GM18519 (cell line): ENCODE data around the gene CDPF1.

Source experiments
- ATAC-seq: cut with Tn5 transposase; IDR thresholded peaks from one replicate; pipeline ENCODE4 v1.9.1; 2021; ENCODE audit warnings: mild to moderate bottlenecking, moderate library complexity; ENCODE audit not compliant: unreplicated experiment, low FRiP score

Gene CDPF1

DNA sequence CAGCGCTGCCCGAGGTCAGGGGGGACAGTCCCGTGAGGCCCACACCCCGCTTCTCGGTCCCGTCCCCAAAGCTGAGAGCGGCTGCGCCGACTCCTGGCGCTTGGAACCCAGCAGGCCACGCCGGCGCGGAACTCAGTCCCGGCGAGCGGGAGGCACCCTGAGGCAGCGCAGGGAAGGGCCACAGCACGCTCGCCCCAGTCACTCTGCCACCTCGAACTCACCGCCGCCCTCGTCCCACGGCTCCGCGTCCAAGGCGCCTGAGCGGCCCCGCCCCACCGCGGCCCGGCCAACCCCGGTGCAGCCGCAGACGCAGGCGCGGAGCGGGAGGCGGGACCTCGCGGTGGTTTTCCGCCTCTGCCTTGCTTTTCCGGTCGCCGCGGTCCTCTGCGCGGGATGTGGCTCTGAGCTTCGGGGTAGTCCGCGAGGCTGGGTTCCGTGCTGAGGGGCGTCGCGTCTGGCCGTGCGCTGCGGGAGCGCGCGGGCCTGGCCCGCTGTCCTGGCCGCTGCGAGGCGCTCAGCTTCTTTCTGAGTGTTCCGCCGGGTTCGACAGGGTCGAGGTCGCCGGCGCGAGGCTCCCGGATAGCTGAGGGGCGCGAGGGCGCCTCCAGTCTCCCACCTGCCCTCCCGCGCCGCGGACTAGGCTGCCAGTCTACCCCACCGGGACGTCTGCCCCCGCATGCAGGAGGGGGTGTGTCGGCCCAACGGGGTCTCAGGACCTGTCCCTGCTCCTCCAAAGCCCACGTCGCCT lies at the start of gene CDPF1:
CDPF1 (minus strand) TSS at position 259 of the 748 bp plus-strand sequence. CDS start 2,009 bp downstream, outside the sequence.
- ATAC-seq, result peak; percentile 48

GRCh38 chr22:46299101-46299500 lies 49.0 kb upstream of the CDPF1 start:
- no peak for ATAC-seq

DNA sequence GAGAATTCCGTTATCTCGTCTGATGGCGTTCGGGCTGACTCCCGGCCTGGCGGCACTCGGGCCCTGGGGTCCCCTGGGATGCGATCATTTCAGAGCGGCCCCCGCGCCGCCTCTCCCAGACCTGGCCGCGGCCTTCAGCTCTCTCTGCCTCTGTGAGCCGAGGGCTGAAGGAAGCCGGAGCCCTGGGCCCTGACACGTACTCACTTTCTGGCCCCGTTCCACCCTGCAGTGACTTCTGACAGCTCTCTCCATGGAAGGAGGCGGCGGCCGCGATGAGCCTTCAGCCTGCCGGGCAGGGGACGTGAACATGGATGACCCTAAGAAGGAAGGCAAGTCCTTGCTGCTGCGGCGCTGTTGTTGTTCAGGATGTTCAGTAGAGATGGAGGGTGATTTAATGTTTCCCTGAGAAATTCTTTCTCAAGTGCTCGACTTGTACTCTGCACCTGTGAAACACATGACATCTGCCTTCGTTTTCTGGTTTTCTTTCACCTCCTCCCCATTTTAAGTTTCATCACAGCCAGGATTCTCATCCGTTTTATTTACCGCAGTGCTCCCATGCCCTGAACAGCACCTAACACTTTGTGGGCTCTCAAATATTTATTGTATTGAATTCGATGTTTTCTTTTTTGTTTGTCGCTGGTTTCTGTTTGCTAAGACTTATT lies 47.2 kb upstream of the CDPF1 start:
- ATAC-seq, result peak; percentile 4

DNA sequence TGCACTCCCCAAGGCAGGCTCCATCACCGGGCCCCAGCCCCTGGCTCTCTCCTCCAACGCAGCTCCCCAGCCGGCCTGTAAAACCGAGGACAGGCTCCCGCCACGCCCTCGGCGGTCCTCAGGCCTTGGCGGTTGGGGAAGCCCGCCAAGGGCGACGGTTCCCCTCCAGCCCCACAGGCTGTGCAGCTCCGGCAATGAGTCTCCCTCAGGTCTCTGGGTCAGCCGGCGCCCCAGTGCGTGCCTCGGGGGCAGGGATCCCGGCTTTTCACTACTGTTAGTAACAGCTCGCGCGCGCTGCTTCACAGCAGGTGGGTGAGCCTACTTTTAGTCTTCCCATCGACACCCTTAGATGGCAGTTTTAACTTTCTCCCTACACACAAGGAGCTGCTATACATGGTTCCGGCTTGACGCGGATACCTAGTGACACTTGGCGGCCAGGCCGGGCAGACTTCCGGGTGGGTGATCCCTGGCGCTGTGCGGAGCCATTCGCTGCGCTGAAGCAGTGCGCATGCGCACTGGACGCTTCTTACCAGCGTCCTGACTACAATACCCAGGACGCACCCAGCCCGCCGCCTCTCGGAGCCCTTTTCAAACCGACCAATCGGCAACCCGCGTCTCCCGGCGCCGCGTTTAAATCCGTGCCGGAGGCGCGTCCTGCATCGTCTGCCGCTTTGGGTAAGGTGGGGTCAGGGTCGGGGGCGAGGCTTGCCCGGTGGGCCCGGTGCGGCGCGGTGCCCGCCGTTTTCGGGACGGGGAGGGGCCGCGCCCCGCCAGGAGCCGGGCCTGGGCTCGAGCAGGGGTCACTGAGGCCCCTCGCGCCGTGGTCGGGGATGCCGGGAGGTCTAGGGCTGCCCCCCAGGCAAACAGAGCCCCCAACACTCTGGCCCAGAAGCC lies 46.4 kb upstream of the CDPF1 start, which contains the start of gene GTSE1:
GTSE1 (plus strand) TSS at position 614 of the 894 bp plus-strand sequence. CDS start 531 bp downstream, outside the sequence.
- peak; percentile 73 for ATAC-seq

DNA sequence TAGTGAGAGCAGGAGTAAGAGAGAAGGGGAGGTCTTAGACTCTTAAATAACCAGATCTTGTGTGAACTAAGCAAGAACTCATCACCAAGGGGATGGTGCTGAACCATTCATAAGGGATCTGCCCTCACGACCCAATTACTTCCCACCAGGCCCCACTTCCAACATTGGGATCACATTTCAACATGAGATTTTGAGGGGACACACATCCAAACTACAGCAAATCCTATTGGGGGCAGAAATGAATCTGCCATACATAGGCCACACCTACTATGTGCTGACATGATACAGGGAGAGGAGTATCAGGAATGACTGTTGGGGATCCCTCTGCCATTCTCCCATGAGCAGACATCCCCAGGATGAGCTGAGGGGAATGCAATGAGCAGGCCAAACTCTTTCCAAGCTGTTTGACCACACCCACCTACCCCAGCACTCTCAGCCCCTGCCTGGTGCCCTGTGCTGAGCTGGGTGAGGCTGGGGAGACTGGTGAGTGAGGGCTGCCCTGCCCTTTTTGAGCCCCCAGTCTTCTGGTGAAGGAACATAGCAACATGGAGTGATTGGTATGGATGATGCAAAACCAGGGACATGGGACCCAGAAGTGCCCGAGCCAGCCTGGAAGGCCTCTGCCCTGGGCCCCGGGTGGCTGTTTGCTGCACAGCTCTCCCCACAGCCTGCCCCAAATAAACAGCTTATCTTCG lies 45.3 kb upstream of the CDPF1 start:
- no peak for ATAC-seq

DNA sequence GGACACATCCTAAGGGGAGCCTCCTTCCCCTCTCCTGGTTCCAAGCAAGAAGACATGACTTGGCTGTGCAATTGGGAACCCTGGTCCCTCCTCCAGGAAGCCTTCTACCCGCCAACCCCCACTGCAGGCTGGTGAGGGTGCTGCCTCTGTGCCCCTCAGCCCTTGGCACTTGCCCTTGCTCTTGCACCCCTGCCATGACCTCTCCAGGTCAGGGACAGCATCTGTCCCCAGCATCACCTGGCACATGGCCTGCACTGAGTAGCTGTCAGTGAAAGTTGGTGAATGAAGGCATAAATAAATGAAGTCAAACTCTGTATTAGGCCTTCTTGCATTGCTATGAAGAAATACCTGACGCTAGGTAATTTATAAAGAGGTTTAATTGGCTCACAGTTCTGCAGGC lies 44.7 kb upstream of the CDPF1 start:
- ATAC-seq, result no peak

DNA sequence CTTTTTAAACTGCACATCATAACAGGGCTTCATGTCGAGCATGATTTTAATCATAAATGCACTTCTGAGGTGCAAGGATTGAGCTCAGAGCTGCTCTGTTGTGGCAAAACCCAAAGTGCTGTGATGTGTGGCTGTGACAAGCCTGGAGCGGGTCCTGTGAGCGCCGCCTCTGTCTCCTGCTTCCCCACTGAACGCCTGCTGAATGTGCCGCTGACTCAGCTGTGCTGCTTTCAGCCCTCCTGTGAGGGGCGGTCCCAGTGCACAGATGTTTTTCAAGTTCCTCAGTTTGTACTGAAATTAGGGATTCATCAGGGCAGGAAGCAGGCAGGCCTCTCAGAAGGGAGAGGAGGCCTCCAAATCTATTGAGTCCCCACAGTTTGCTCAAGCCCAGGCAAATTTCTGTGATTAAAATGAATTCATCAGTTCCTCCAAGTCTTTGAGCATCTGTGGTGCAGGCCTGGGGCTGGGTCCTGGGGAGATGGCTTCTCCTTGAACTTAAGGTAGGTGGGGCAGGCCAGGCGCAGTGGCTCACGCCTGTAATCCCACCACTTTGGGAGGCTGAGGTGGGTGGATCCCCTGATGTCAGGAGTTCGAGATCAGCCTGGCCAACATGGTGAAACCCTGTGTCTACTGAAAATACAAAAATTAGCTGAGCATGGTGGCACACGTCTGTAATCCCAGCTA lies 43.6 kb upstream of the CDPF1 start:
- ATAC-seq, result no peak

DNA sequence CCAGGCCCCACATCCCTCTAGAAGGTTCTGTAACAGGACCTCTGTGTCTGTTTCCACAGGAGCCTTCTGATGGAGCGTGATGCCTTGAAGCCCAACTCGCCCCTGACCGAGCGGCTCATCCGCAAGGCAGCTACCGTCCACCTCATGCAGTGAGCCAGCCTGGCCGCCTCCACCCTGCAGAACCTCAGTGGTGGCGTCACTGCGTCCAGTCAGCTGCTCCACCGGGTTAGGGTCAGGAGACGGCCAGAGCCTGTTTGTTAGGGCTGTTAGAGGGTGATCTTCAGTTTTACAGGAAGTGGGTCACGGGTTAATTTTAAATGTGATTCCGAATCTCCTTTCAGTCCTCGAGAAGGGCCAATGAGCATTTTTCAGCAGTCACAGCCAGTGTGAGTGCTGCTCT lies 42.6 kb upstream of the CDPF1 start:
- ATAC-seq, result no peak

DNA sequence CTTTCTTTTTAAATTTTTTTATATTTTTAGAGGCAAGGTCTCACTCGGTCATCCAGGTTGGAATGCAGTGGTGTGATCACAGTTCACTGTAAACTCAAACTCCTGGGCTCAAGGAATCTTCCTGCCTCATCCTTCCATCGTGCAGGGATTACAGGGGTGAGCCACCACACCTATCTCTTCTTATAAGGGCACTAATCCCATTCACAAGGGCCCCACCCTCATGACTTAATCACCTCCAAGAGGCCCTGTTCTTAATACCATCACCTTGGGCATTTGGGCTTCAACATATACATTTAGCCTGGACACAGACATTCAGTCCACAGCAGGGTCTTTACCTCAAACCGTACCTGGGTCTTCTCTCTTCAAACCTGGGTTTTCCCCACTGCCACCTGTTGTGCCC lies 42.1 kb upstream of the CDPF1 start:
- no peak for ATAC-seq

DNA sequence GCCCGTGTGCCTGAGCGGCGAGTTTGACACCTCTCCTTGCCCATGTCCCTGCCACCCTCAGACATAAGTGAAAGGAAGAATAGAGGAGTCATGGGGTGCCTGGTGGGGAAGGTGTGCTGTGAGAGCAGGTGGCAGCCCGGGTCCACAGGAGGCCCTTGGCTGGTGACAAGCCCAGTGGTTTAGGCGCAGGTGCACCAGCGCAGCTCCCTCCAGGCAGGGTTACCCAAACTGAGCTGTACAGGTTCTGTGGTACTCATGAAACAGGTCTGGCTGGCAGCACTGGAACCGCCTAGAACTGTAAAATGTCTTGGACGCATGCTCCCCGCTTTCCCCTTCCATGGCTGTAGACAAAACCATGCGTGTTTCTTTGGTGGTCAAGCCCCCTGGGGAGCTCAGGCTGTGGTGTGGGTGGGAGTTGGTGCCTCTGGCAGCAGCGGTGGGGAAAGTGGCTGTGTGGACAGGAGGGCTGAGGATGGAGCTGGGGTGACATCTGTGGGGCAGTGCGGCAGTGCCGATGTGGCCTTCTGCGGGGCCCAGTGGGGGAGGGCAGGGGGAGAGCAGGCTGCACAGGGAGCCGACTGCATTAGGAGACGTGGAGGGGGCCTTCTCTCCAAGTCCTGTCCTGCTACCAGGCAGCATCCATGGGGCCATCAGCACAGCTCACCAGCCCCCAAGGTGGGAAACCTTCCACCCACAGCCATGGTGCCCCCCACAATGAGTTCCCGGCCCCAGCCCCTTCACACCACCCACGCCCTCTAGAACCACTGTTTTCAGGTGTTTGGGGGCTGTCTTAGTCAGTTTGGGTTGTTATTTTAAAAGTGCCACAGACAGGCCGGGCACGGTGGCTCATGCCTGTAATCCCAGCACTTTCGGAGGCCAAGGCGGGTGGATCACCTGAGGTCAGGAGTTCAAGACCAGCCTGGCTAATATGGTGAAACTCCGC lies 41.0 kb upstream of the CDPF1 start:
- no peak for ATAC-seq

DNA sequence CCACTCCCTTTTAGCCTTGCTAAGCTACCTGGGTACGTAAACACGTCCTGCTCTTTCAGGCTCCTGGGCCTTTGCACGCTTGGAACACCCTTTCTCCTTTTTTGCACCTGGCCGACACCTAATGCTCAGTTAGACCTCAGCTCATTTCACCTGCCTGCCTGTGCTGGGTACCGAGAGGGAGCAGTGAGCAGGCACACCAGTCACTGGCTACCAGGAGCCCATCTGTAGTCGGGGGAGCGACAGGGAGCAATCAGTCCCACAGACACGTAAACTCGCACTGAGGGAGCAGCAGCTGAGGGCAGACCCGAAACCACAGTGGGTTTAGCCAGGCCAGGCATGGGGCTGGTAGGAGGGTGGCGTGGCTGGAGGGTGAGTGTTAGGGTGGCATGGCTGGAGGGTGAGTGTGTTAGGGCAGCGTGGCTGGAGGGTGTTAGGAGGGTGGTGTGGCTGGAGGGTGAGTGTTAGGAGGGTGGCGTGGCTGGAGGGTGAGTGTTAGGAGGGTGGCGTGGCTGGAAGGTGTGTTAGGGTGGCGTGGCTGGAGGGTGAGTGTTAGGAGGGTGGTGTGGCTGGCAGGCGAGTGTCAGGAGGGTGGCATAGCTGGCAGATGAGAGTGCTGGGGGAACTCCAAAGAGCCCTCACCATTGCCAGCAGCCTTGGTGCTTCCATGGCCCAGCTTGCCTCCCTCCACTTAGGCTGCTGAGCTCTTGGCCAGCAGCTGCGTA lies 40.2 kb upstream of the CDPF1 start:
- no peak for ATAC-seq

- no peak for ATAC-seq
Measured at GRCh38 chr22:46289244-46289891, 39.3 kb upstream of the CDPF1 start.

- no peak for ATAC-seq
Measured at GRCh38 chr22:46288846-46289243, 38.8 kb upstream of the CDPF1 start.

GRCh38 chr22:46287873-46288751 lies 38.0 kb upstream of the CDPF1 start:
- no peak for ATAC-seq

- ATAC-seq, result no peak
Measured at GRCh38 chr22:46286941-46287872, 37.1 kb upstream of the CDPF1 start.

- ATAC-seq, result no peak
Measured at GRCh38 chr22:46286006-46286405, 35.9 kb upstream of the CDPF1 start.
